OCI-LY3 (cell line): ENCODE measurements around the gene NANOS2.

Experiments
- H2AFZ ChIP-seq: fragments of 200-600, 300-600 bp; shearing (Covaris generic); 2 replicates; pipeline ENCODE4 v1.6.0; 2014; ENCODE audit warnings: antibody characterized with exemption, low read depth, low read length
- H3K27ac ChIP-seq: fragments of 200-600, 300-600 bp; sonication (generic); 2 replicates; pipeline ENCODE4 v1.5.1; 2014; ENCODE audit warnings: mild to moderate bottlenecking, low read length, moderate library complexity, mixed read lengths
- H3K27me3 ChIP-seq: fragments of 200-600, 300-600 bp; sonication (generic); 2 replicates; pipeline ENCODE4 v1.6.1; 2014; ENCODE audit warnings: low read depth, low read length, mixed read lengths
- H3K36me3 ChIP-seq: fragments of 200-600, 300-600 bp; sonication (generic); replicated peaks from 2 replicates; pipeline ENCODE3; 2014; ENCODE audit warnings: low read depth, low read length, mixed read lengths
- H3K4me1 ChIP-seq: fragments of 300-600, 200-600 bp; sonication (generic); 2 replicates; pipeline ENCODE4 v1.6.1; 2014; ENCODE audit warnings: low read length, mixed read lengths
- H3K4me2 ChIP-seq: fragments of 200-600, 300-600 bp; sonication (generic); 2 replicates; pipeline ENCODE4 v1.6.1; 2014; ENCODE audit warnings: low read length, mixed read lengths
- H3K4me3 ChIP-seq: fragments of 300-600, 200-600 bp; sonication (generic); 2 replicates; pipeline ENCODE4 v1.5.1; 2014; ENCODE audit warnings: antibody characterized with exemption, mild to moderate bottlenecking, low read length, moderate library complexity
- H3K79me2 ChIP-seq: fragments of 300-600, 200-600 bp; shearing (Covaris generic); 2 replicates; pipeline ENCODE4 v1.6.1; 2014; ENCODE audit warnings: mild to moderate bottlenecking, low read length, mixed read lengths
- H3K9ac ChIP-seq: fragments of 300-600, 200-600 bp; shearing (Covaris generic); 2 replicates; pipeline ENCODE4 v1.6.0; 2014; ENCODE audit warnings: mild to moderate bottlenecking, low read length, moderate library complexity
- H3K9me3 ChIP-seq: fragments of 200-600, 300-600 bp; shearing (Covaris generic); 2 replicates; pipeline ENCODE4 v1.6.1; 2014; ENCODE audit warnings: low read length, mixed read lengths; ENCODE audit not compliant: insufficient read depth
- H4K20me1 ChIP-seq: fragments of 200-600, 300-600 bp; sonication (generic); 2 replicates; pipeline ENCODE4 v1.6.1; 2016; ENCODE audit warnings: low read length, mixed read lengths; ENCODE audit not compliant: insufficient read depth
- EZH2phosphoT487 ChIP-seq: fragments of 200-600 bp; shearing (Covaris generic); IDR thresholded peaks from 2 replicates; pipeline ENCODE4 v1.6.1; 2018; ENCODE audit warnings: antibody characterized with exemption, mixed run types, low read depth
- TF ChIP-seq, protein P1 (sequence below): fragments of 200-600, 300-600 bp; sonication (generic); IDR thresholded peaks from 2 replicates; pipeline ENCODE4 v1.5.1; 2014; ENCODE audit warnings: antibody characterized with exemption, low read length, low read depth

NANOS2 gene

DNA sequence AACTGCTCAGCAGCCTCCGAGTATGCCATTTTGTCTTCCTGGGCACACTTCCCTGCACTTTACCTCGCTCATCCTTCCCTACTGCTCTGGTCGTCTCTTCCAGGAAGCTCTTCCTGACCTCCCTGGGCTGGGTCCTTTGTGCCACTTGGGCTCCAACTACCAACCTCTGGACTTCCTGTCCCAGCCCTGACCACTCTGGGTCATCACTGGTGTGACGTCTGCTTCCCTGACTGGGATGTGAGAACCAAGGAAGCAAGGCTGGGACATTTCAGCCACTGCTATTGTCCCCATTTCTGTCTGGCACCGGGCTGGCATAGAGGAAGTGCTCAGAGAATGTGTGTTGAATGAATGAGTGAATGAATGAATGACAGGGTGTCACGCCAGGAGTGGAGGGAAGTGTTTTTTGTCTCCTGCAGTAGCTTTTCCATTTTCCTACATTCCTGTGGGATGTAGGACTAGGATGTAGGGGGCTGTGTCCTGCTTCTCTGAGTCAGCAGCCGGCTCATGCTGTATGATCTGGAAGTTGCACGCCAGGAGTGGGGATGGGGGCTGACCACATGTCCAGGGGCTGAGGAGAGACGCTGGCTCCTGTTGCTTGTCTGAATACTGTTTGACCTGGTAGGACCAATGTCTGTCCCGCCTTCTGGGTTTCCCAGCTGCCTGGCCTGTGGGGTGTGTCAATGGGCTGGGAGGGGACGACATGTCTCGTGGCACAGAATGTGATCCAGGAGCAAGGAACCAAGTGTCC lies 44.4 kb upstream of the NANOS2 start:
- Histone ChIP-seq H3K9ac (no peak overlapping the region), H3K4me3 (no peak overlapping the region), H3K36me3 (no peaks in the 10 kb centered on the region), H2AFZ (no peak overlapping the region), H3K4me2 (no peak overlapping the region), H3K27ac (no peak overlapping the region), H3K79me2 (no peaks in the 10 kb centered on the region), H3K9me3 (no peaks in the 10 kb centered on the region), H4K20me1 (no peaks in the 10 kb centered on the region), H3K27me3 (peaks cover 6% of the 10 kb centered on the region), H3K4me1 (no peaks in the 10 kb centered on the region; the same call in 1 of the 2 replicates)
- TF ChIP-seq, protein P1, sequence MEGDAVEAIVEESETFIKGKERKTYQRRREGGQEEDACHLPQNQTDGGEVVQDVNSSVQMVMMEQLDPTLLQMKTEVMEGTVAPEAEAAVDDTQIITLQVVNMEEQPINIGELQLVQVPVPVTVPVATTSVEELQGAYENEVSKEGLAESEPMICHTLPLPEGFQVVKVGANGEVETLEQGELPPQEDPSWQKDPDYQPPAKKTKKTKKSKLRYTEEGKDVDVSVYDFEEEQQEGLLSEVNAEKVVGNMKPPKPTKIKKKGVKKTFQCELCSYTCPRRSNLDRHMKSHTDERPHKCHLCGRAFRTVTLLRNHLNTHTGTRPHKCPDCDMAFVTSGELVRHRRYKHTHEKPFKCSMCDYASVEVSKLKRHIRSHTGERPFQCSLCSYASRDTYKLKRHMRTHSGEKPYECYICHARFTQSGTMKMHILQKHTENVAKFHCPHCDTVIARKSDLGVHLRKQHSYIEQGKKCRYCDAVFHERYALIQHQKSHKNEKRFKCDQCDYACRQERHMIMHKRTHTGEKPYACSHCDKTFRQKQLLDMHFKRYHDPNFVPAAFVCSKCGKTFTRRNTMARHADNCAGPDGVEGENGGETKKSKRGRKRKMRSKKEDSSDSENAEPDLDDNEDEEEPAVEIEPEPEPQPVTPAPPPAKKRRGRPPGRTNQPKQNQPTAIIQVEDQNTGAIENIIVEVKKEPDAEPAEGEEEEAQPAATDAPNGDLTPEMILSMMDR: no peak
- TF ChIP-seq EZH2phosphoT487: no peak

DNA sequence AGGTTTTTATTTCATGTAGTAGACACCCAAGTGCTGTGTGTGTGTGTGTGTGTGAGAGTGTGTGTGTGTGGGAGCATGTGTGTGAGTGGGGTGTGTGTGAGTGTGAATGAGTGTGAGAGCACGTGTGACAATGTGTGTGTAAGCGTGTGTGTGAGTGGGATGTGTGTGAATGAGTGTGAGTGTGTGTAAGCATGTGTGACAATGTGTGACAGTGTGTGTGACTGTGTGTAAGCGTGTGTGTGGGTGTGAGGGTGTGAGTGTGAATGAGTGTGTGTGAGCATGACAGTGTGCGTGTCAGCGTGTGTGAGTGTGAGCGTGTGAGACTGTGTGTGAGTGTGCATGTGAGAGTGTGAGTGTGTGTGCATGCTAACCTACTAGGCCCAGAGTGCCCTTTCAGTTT lies 43.7 kb upstream of the NANOS2 start:
- peaks cover 6% of the 10 kb centered on the region for H3K27me3 ChIP-seq
- no peaks in the 10 kb centered on the region for H4K20me1 ChIP-seq
- H2AFZ ChIP-seq: no peak overlapping the region
- H3K4me1 ChIP-seq: no peaks in the 10 kb centered on the region; the same call in 1 of the 2 replicates
- H3K9me3 ChIP-seq: no peaks in the 10 kb centered on the region
- TF ChIP-seq, protein P1: no peak
- no peak for TF ChIP-seq EZH2phosphoT487
- no peaks in the 10 kb centered on the region for H3K79me2 ChIP-seq
- H3K4me3 ChIP-seq: no peak overlapping the region
- H3K9ac ChIP-seq: no peak overlapping the region
- no peak overlapping the region for H3K27ac ChIP-seq
- H3K4me2 ChIP-seq: no peak overlapping the region
- H3K36me3 ChIP-seq: no peaks in the 10 kb centered on the region

DNA sequence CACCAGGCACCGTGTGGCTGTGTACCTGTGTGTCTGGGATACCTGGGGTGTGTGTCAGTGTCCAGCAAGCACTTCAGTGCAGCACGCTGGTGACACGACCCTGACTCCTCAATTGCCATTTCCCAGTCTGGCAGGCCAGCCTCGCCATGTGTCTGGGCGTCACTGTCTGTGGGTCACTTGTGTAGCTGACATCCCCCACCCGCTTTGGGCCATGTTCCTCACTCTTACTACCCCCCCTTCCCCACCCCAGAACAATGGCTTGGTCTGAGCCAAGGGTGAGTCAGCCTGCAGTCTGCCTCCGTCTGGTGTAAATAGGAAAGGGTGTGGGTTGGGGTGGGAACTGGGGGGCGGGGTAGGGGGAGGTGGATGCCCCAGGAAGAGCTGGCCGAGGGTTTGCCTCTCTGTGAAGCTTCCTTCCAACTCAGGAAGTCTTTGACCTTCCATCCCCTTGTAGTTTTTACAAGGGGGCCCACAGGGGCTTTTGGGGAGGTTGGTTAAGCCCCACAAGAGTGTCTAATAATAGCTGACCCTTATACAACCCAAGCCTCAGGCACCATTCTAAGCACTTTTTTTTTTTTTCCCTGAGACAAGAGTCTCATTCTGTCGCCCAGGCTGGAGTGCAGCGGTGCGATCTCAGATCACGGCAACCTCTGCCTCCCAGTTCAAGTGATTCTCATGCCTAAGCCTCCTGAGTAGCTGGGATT lies 41.5 kb upstream of the NANOS2 start:
- H3K27me3 ChIP-seq: peaks cover 6% of the 10 kb centered on the region

DNA sequence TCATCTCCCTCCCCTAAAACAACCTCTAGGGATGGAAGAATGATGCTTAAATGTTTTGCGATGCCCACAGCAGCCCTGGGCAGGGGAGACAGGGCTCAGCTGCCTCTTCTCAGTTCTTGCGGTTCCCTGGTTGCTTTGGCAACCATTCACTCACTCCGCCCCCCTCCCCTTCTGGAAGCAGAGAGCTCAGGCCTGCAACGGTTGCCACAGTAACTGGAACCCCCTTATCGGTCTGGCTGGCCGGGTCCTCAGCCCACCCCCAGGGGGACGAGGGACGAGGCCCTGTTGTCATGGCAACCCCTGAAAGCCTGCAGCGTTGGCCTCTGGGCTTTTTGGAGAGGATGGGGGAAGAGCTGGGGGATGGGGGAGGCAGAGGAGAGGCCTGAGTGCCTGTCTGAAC lies 39.6 kb upstream of the NANOS2 start:
- H3K36me3 ChIP-seq: no peaks in the 10 kb centered on the region
- no peak overlapping the region for H3K27ac ChIP-seq
- H3K4me2 ChIP-seq: no peak overlapping the region
- H2AFZ ChIP-seq: no peak overlapping the region
- no peaks in the 10 kb centered on the region for H3K9me3 ChIP-seq
- no peak for TF ChIP-seq EZH2phosphoT487
- TF ChIP-seq, protein P1: no peak
- no peaks in the 10 kb centered on the region for H3K27me3 ChIP-seq
- no peak overlapping the region for H3K4me3 ChIP-seq
- H3K9ac ChIP-seq: no peak overlapping the region
- H3K4me1 ChIP-seq: no peaks in the 10 kb centered on the region; the same call in 1 of the 2 replicates
- no peaks in the 10 kb centered on the region for H4K20me1 ChIP-seq
- no peaks in the 10 kb centered on the region for H3K79me2 ChIP-seq

More for the DNA sequence above, 41.5 kb upstream of the NANOS2 start:
- no peak overlapping the region for H3K9ac ChIP-seq
- no peak overlapping the region for H2AFZ ChIP-seq
- no peaks in the 10 kb centered on the region; the same call in 1 of the 2 replicates for H3K4me1 ChIP-seq
- no peaks in the 10 kb centered on the region for H3K79me2 ChIP-seq
- H3K4me2 ChIP-seq: no peak overlapping the region
- no peak overlapping the region for H3K27ac ChIP-seq
- H4K20me1 ChIP-seq: no peaks in the 10 kb centered on the region
- no peak overlapping the region for H3K4me3 ChIP-seq
- H3K36me3 ChIP-seq: no peaks in the 10 kb centered on the region
- H3K9me3 ChIP-seq: no peaks in the 10 kb centered on the region
- TF ChIP-seq, protein P1: no peak
- no peak for TF ChIP-seq EZH2phosphoT487
